GM18517 (cell line): ENCODE measurements around the gene MARVELD2.
"Not testable (repeated sequence)": the region's sequence is repeated elsewhere in the genome, so short reads cannot be mapped to it uniquely, and the experiment has no call there.

Source experiments
- ATAC-seq: cut with Tn5 transposase; IDR thresholded peaks from one replicate; pipeline ENCODE4 v1.9.1; 2021; ENCODE audit warnings: mild to moderate bottlenecking, moderate library complexity; ENCODE audit not compliant: unreplicated experiment

Gene MARVELD2

GRCh38 chr5:69444127-69444754 is 29.3 kb downstream of the MARVELD2 start:
- no peak for ATAC-seq

DNA sequence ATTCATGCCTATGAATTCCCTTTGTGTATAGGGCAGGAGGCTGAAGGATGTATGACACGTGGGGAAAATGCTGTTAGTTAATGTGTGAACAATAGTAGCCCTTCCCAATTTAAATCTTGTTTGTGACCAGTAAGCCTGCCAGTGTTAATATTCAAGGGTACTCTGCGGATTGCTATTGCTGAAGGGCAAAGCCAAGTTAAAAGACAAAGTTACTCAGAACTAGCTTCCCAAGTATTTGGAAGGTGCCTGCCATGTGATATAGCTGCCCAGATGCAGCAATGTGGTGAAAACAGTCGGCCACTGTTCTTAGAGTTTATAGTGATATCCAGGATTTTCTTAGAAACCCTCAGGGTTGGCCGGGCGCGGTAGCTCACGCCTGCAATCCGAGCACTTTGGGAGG is 34.6 kb downstream of the MARVELD2 start:
- ATAC-seq: no peak

GRCh38 chr5:69450116-69450515 is 35.2 kb downstream of the MARVELD2 start:
- ATAC-seq: no peak

- ATAC-seq: not testable (repeated sequence)
These were observed 35.6 kb downstream of the MARVELD2 start for GRCh38 chr5:69450527-69450926.

DNA sequence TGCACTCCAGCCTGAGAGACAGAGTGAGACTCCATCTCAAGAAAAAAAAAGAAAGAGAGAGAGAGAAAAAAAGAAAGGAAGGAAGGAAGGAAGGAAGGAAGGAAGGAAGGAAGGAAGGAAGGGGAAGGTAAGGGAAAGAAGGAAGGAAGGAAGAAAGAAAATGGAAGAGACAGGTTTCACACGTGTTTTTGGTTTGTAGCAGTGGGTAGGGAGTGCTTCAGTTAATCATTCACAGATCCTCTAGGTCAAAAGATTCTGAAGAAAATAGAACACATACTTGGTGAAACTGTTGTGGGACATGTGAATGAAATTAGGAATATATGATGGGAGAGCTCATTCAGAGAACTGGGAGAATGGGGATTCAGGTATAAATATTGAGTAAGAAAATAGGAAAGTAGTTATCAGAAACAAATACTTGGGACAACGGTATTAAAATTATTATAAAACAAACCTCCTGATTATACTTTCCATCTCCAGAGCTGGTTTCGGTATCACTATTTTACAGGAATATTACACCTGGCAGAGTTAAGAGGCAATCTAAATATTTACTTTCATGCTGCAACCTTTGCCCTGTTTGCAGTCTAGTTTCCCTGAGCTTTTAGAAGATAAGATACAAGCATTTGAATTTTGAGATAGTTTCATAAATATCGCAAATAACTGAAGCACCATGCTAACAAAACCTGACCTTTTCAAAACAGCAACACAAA is 37.2 kb downstream of the MARVELD2 start:
- ATAC-seq: no peak

DNA sequence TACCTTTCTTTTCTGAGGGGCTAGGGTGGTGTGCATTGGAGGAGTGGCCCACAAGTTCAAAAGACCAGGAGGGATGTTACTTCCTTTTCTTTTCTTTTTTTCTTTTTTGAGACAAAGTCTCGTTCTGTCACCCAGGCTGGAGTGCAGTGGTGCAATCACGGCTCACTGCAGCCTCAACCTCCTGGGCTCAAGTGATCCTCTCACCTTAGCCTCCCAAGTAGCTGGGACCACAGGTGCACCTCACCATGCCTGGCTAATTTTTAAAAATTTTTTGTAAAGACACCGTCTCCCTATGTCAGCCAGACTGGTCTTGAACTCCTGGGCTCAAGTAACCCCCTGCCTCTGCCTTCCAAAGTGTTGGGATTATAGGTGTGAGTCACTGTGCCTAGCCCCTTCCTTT is 38.6 kb downstream of the MARVELD2 start:
- ATAC-seq: not testable (repeated sequence)

DNA sequence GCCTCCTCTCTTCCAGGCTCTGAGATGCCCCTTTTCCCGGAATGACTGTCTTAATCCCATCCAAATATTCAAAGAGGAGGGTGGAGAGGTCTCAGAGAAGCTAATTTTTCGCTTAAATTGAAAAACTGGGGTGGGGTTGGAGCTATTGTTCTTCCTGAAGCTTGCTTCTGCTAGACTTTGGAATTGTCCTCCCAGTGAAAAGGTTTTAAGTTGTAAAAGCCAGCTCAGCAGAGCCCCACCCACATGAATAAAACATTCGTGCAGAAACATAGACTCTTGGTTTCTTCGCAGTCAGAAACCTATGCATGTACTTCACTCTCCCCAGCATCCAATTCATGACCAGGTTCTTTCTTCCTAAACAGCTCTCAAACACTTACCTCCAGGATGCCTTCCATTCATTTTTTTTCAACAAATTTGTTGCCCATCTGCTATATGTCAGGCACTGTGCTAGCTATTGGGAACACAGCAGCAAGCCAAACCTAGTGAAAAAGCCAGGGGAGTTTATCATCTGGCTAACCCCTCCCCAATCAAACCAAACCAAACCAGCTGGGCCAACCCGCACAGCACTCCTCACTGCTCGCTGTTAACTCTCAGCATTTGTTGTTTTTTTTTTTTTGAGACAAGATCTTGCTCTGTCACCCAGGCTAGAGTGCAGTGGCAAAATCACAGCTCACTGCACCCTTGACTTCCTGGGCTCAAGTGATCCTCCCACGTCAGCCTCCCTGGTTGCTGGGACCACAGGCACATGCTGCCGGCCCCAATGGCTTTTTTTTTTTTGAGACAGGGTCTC is 39.7 kb downstream of the MARVELD2 start:
- no peak for ATAC-seq

GRCh38 chr5:69455428-69455988 is 40.6 kb downstream of the MARVELD2 start:
- not testable (repeated sequence) for ATAC-seq

GRCh38 chr5:69462170-69462569 is 47.3 kb downstream of the MARVELD2 start:
- no peak for ATAC-seq

DNA sequence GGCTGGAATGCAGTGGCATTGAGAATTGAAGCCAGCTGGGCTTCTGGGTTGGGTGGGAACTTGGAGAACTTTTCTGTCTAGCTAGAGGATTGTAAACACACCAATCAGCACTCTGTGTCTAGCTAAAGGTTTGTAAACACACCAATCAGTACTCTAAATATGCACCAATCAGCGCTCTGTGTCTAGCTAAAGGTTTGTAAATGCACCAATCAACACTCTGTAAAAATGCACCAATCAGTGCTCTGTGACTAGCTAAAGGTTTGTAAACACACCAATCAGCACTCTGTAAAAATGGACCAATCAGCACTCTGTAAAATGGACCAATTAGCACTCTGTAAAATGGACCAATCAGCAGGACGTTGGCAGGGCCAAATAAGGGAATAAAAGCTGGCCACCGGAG is 51.5 kb downstream of the MARVELD2 start:
- ATAC-seq: not testable (repeated sequence)

DNA sequence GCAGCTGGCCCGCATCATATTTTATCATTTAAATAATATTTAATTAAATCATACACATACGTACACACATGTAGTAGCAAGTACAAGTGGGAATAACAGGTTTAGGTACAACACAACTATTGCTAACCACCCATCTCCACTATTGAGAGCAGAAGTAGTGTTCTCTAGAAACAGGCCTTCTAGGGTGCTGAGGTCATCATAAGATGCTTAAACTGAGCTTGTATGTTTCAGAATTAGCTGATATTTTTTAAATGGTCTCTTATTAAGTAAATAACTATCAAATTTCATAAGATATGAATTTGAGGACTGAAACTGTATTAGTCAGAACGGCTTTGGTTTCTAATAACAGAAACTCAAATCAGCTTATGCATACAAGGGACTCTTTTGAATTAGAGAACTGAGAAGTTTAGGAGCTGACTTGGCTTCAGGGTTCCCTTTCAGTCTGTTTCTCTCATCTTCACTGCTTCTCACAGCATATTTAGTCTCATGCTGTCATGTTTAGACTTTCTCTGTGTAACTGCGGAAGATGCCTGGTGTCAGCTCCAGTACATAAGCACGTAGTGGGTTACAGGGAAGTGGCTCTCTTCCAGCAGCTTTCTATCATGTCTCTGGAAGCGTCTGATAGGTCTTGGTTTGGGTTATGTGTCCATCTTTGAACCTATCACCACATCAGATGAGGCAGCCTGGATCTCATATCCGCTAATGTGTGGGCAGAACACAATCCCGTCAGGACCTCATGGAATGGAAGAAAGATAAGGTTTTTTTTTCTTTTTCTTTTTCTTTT is 52.7 kb downstream of the MARVELD2 start:
- ATAC-seq: peak; percentile 96

- no peak for ATAC-seq
These were observed 53.7 kb downstream of the MARVELD2 start for GRCh38 chr5:69468631-69469030.

DNA sequence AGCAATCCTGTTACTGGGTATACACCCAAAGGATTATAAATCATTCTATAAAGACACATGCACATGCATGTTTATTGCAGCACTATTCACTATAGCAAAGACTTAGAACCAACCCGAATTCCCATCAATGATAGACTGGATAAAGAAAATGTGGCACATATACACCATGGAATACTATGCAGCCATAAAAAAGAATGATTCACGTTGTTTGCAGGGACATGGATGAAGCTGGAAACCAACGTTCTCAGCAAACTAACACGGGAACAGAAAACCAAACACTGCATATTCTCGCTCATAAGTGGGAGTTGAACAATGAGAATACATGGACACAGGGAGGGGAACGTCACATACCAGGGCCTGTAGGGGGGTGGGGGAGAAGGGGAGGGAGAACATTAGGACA is 56.6 kb downstream of the MARVELD2 start:
- not testable (repeated sequence) for ATAC-seq

GRCh38 chr5:69472535-69473143 is 57.7 kb downstream of the MARVELD2 start:
- not testable (repeated sequence) for ATAC-seq

- no peak for ATAC-seq
These were observed 62.3 kb downstream of the MARVELD2 start for GRCh38 chr5:69477170-69477569.

DNA sequence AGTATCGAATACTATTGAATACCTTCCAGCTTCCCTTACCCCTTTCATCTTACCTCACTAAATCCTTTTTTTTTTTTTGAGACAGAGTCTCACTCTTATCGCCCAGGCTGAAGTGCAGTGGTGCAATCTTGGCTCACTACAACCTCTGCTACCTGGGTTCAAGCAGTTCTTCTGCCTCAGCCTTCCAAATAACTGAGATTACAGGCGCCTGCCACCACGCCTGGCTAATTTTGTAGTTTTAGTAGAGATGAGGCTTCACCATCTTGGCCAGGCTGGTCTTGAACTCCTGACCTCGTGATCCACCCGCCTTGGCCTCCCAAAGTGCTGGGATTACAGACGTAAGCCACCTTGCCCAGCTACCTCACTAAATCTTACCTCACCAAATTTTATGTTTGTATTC is 63.4 kb downstream of the MARVELD2 start:
- not testable (repeated sequence) for ATAC-seq

GRCh38 chr5:69484891-69485290 is 70.0 kb downstream of the MARVELD2 start:
- ATAC-seq: no peak

DNA sequence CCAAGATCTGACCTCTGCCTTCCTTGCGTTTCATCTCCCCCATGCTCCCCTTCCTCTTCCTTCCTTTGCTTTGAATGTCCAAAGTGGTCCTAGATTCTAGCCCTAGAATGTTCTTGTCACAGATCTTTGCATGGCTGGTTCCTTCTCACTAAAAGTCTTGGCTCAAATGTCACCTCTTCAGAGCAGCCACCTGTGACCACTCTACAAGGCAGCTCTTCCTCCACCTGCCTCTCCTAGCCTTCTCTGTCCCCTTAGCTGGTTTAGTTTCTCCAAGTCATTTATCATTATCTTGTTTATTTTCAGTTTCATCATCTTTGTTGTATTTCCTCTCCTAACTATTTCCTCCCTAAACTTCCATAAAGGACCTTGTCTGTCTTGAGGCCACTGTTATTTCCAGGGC is 70.6 kb downstream of the MARVELD2 start:
- no peak for ATAC-seq

GRCh38 chr5:69489246-69489645 is 74.3 kb downstream of the MARVELD2 start:
- ATAC-seq: no peak

DNA sequence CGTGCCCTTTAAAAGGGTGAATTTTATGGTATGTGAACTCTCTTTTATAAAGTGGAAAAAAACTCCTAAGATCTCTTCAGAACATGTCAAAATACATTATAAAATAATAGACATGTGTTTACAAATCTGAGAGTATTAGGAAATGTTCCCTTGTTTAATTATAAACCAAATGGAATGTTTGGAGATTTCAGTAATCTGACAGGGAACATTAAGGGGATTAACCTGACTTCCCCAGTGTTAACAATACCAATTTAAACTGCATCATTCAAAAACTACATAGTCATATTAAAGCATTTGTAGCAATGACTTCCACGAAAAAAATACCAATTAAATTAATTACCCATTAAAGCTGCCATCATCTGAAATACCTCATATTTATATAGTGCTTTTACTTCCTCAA is 76.1 kb downstream of the MARVELD2 start:
- no peak for ATAC-seq
